Measurements from ENCODE around the gene ARAP2. TPM values are rescaled to one million over a fixed set of nuclear protein-coding genes. Genes with fewer than 3 reads are reported as not detected.

The ARAP2 gene
- total and polyA plus RNA-seq, 9 of the 15 experiments (the other 6 are each of a cell fraction or from before 2014, with no cell fraction given) = 0.03 to 0.35 (median 0.11) TPM; not detected in 4

- TF ChIP-seq ZNF830 (CRISPR knock-in tag; IDR thresholded peaks at IDR 0.05) (no peak), ZNF316 (IDR thresholded peaks at IDR 0.05) (no peak), MAFG (tag; conservative IDR thresholded peaks at IDR 0.05) (no peak), ADNP (tag; IDR thresholded peaks at IDR 0.05) (no peak), DIDO1 (tag; IDR thresholded peaks at IDR 0.05; ENCODE audit: low read depth) (no peak)
These were observed 79.2 kb downstream of the ARAP2 start (continued) for GRCh38 chr4:36164900-36165630.

- in situ Hi-C loops (cut with MboI) (no loop called here), intact Hi-C loops (cut with micrococcal nuclease) (no loop called here)
- H2AFZ ChIP-seq (ENCODE audit: low read depth, low read length) = no peak overlapping the region
- no peaks in the 10 kb centered on the region for H3K36me3 ChIP-seq (ENCODE audit: control insufficient read depth, insufficient read depth, low read length)
- 0% methylated on average over 3 of the region's 3 CpGs for WGBS (ENCODE audit: insufficient coverage, low coverage, missing lambda C conversion rate)
- CTCF ChIA-PET (ENCODE audit: low intra/inter-chr PET ratio) = no interaction called here
- no peak overlapping the region for H3K27ac ChIP-seq (ENCODE audit: extremely low read depth, low read depth, low read length)
- ATAC-seq (no peak), DNase-seq (ENCODE audit: extremely low read depth in 1 of 4, low spot score in 3 of 4) (no peak), FAIRE-seq (no peak)
- H3K4me2 ChIP-seq (ENCODE audit: insufficient read depth, low read length) = no peak overlapping the region
- H3K4me1 ChIP-seq (replicated peaks in 1 of 2; ENCODE audit: control insufficient read depth in 2 of 2, insufficient read depth in 2 of 2, low read length in 2 of 2) = no peaks in the 10 kb centered on the region
- no peak overlapping the region for H3K4me3 ChIP-seq
- no peaks in the 10 kb centered on the region for H4K20me1 ChIP-seq (replicated peaks; ENCODE audit: control insufficient read depth, insufficient read depth, low read length)
- no peaks in the 10 kb centered on the region for H3K9me3 ChIP-seq (replicated peaks; ENCODE audit: control insufficient read depth, insufficient read depth, low read depth, low read length)
- no peaks in the 10 kb centered on the region for H3K79me2 ChIP-seq (ENCODE audit: control insufficient read depth, insufficient read depth, low read length)
- no TSS peak for BruUV-seq (replicated peaks)
- H3K9me1 ChIP-seq (ENCODE audit: control insufficient read depth, insufficient read depth, low read length) = no peaks in the 10 kb centered on the region
- H3K27me3 ChIP-seq (ENCODE audit: control insufficient read depth in 2 of 2, insufficient read depth in 2 of 2, low read length in 2 of 2) = no peaks in the 10 kb centered on the region
- no peak overlapping the region for H3K9ac ChIP-seq (ENCODE audit: insufficient read depth in 1 of 2, low read depth in 2 of 2, low read length in 2 of 2)
- POLR2A ChIA-PET = no interaction called here
- TF ChIP-seq ARID4B (CRISPR knock-in tag; IDR thresholded peaks at IDR 0.05) (no peak), PCBP1 (IDR thresholded peaks at IDR 0.05; ENCODE audit: low read depth, low read length, poor library complexity, severe bottlenecking) (no peak), RBFOX2 (IDR thresholded peaks at IDR 0.05; ENCODE audit: low read depth, low read length) (no peak), TRIM24 (IDR thresholded peaks at IDR 0.05) (no peak), PHF21A (IDR thresholded peaks at IDR 0.05; ENCODE audit: borderline replicate concordance, low read depth) (no peak), ZNF57 (CRISPR knock-in tag; IDR thresholded peaks at IDR 0.05) (no peak), MTA3 (IDR thresholded peaks at IDR 0.05; ENCODE audit: borderline replicate concordance) (no peak), TFE3 (CRISPR knock-in tag; IDR thresholded peaks at IDR 0.05) (no peak), MTA1 (IDR thresholded peaks at IDR 0.05; ENCODE audit: borderline replicate concordance) (no peak)
These were observed 81.1 kb downstream of the ARAP2 start for GRCh38 chr4:36163198-36163597.
